CD4-positive, alpha-beta T cell treated with Interleukin-2 at 100 ng/mL for 4 hours (primary cell): Measurements from ENCODE around the gene FGFRL1.
"Not testable (repeated sequence)": the region's sequence is repeated elsewhere in the genome, so short reads cannot be mapped to it uniquely, and the experiment has no call there.

ENCODE experiments used
- DNase-seq: peaks from one replicate; pipeline ENCODE4 v3.0.0-alpha.2; 2020; ENCODE audit warnings: low spot score

FGFRL1 gene

DNA sequence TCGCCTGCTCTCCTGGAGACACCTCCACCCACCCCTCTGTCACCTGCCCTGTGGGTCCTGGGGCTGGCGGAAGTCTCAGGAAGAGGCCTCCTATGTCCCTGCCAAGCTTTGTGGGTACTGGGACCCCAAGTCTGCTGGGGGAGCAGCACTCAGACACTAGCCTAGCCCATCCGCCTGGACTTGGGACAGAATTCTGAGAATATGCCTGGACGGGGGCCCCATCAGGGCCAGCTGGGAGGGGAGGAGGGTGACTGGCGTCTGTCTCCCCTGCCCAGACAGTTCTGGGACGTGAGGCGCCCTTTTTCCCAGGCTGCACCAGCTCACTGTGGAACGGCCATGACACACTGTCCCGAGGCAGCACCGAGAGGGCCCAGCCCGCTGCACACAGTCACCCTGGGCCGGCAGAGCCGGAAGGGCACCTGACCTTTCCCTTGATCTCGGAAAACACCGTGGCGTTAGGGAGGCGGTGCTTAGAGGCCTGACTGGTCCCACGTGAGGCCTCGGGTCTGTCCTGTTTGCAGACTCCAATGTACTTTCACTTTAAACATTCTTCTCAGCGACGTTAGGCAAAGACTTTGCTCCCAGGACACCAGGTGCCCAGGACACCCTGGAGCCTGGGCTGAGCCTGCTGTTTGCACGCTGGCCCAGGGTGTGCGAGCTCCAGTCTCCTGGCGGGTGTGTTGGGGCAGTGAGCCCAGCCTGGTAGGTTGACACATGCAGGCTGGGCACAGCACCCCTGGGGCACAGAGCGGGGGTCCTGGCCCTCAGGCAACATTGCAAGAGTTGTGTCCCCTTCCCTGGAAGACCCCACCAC lies 18.9 kb upstream of the FGFRL1 start:
- DNase-seq = no peak

DNA sequence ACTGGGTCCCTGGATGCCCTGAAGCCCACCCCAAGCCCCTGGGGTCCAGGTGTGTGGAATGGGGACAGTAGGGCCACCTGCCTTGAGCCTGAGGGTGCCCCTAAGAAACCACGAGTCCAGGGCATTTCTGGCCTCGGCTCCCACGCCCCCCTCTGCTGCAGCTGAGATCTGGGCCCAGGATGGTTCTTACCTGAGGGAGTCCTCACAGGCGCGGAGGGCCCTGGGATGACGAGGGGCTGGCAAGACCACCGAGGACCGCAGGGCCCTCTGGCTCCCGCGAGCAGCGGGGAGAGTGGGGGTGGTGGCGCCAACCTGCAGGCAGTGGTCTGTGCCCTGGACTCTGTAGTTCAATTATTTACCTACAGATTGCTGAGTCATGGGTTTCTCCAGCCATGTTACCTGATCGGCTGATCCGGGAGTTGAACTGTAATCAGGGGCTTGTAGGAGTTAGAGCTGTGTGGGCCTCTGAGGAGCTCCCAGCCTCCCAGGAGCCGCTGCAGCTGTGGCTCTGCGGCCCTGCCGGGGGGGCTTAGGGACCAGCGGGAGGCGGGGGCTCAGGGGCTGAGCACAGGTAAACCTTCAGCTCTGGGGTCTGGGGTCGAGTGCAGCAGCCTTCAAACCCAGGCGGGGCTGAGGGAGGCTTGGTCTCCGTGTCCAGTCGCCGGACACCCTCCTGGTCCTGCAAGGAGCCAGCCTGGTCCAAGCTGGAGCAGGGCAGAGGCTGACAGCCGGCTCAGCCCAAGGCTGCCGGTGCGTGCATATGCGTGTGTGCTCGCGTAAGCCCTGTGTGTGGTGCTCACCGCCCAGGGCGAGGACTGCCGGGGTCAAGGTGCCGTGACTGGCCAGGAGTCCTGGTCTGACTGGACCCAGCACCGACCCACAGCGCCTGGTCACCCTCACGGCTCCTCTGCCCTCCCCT lies 18.1 kb upstream of the FGFRL1 start, which contains the start of gene SLC26A1:
Gene SLC26A1 (minus strand): TSS at position 294 of the 919 bp plus-strand sequence. CDS start 1,701 bp downstream, outside the sequence.
- no peak for DNase-seq

DNA sequence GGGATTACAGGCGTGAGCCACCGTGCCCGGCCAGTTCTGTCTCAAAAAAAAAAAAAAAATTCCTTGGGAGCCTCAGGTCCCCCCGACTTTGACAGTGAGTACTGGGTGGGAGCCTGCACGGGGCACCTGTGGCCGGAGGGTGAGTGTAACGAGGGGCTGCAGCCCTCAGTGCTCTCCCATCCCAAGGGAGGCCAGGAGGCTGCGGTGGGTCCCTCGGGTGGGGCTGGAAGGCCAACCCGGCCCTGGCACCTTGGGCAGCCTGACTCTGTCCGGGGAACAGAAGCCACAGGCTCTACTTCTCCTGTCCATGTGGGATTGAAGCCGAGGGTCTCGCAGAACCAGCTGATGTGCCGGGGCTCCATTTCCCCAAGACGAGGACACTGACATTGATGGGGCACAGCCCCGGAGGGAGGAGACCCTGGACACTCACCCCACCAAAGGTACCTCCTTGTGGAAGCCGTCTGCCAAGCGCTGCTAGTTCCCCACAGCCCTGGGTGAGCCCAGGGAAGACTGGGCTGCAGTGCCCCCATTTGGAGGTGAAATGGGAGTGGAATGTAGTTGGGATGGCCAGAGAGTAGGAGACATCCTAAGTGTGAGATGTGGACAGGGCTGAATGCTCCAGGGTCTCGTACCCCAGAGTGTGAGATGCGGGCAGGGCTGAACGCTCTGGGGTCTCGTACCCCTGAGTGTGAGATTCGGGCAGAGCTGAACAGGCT lies 16.0 kb upstream of the FGFRL1 start:
- DNase-seq = no peak

DNA sequence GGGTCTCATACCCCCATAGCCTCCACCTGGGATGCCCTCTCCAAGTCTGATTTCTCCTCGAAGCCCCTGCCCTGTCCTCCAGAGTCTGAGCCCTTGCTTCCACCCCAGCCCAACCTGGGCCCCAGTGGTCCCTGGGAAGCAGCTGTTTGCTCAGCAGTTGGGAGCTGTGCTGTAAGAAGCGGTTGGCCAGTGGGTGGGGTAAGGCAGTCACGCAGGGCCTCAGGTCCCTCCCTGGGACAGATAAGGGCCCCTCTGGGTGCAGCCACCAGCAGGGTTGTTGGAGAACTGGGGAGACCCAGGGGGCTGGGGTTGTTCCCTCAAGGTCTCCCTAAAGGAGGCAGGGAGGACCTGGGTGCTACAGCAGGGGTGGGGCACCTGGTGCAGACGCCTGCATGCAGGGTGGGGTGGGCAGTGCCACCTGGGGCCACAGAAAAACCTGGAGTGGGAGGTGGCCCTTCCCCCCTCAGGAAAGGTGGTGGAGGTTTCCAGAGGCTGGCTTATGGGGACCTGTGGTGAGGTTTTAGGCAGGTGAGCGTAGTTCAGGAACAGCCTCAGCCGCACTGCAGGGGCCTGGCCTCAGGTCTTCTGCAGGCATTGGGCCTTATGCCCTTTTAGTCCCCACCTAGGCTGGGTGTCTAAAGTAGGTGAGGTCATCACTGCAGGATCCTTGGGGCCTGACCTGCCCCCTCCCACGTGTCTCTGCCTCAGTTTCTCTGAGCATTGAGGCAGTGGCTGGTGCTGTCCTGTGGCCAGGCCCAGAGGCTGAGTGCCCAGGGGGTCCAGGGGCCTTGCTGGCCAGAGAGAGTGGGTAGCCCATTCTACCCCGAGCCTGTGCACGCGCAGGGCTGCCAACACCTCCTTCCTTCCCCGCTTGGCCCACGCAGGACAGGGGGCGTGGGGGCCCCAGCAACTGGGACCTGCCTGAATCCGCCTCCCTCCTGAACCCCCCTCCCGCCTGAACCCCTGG lies 15.1 kb upstream of the FGFRL1 start:
- DNase-seq = no peak

DNA sequence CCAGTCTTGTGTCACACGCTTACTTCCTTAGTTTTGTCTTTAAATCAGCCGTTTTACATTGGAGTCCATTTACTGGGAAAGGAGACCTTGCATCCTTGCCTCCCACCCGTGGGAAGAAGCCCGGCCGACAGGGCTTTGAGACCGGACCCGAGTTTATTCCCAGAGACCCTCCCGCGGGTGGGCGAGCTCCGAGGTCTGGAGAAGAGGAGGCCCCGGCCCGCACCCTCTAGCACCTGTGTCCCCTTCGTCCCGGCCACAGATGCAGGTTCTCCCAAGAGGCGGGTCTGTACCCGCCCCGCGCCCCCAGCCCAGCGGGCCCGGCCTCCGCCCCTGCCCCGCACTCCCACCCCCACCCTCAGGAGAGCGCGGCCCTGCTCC lies 14.4 kb upstream of the FGFRL1 start:
- no peak for DNase-seq

DNA sequence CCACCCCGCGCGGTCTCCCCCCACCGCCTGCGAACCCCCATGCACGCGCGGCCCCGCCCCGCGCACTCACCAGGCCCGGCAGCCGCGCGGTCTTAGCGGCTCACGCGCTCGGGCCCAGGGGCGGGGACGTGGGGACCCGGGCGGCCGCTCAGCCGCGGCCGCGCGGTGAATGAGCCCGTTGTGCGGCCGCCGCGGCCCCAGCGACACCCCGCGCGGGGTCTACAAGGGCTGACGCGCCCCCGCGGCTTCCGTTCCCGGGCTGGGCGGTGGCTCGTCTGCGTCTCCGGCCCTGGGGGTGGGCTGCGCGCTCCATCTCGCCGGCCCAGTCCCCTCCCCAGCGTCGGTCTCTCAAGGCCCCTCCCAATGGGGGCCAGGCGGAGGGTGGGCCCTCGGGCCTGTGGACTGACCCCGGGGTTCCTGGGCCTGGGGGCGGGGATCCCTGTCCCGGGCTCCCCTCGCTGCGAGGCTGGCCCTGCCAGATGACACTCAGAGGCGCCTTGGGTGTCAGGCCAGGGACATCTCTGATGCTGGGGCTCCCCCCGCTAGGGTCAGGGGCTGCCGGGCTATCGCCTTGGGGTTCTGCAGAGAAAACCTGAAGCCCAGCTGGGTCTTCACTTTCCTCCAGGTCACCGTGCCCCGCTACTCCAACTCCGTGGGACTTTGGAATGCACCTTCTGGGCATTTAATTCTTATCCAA lies 13.9 kb upstream of the FGFRL1 start:
- no peak for DNase-seq

DNA sequence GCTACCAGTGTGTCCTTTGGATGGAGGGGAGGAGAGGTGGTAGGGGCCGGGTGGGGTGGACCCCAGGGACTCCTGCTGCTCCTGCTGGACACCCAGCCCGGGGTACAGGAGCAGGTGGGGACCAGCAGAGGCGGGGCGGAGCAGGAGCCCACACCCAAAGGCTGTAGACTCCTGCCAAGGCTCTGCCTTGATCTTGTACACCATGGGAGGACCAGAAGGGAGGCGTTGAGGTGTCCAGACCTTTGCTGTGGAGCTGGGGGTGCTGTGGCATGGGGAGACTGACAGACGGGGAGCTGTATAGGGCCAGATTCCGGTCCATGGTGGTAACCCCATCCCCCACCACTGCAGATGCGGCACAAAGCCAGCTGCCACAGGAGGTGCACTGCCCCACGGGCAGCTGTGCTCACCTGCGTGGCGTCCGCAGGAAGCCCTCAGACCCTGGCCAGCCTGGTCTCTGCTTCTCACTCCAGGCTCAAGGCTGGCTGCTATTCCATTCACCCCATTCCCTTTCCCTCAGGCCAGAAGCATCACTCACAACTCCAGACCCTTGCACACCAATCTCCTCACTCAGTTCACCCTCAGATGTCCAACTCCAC lies 13.2 kb upstream of the FGFRL1 start:
- DNase-seq = no peak

DNA sequence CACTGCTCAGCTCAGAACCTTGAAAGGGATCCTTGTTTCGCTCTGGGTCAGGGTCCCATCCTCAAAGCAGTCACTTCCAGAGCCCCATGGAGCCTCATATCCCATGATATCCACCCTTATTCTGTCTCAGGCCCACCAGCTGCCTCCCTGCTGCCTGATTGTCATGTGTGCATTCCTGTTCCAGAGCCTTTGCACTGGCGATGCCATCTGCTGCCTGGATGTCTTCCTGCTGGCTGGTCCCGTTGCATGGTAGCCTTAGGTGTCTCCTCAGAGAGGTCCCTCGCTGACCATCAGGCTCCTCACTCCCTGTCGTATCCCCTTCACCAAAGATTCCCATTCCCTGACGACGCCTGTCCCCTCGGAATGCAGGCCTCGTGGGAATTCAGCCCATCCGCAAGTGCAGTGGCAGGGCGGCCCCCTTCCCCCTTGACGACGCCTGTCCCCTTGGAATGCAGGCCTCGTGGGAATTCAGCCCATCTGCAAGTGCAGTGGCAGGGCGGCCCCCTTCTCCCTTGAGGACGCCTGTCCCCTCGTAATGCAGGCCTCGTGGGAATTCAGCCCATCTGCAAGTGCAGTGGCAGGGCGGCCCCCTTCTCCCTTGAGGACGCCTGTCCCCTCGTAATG lies 12.1 kb upstream of the FGFRL1 start:
- DNase-seq = not testable (repeated sequence)

DNA sequence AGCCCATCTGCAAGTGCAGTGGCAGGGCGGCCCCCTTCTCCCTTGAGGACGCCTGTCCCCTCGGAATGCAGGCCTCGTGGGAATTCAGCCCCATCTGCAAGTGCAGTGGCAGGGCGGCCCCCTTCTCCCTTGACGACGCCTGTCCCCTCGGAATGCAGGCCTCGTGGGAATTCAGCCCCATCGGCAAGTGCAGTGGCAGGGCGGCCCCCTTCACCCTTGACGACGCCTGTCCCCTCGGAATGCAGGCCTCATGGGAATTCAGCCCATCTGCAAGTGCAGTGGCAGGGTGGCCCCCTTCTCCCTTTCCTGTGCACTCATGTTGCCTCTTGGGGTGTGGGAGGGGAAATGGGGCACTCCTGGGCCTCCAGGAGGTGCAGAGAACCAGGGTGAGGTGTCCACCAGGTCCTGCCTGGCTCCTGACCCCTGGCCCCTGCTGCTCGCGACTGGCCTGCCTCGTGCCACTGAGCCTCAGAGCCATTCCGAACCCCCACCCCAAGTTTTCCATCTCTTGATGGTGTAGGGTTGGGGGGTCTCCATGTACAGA lies 11.5 kb upstream of the FGFRL1 start:
- DNase-seq = no peak

DNA sequence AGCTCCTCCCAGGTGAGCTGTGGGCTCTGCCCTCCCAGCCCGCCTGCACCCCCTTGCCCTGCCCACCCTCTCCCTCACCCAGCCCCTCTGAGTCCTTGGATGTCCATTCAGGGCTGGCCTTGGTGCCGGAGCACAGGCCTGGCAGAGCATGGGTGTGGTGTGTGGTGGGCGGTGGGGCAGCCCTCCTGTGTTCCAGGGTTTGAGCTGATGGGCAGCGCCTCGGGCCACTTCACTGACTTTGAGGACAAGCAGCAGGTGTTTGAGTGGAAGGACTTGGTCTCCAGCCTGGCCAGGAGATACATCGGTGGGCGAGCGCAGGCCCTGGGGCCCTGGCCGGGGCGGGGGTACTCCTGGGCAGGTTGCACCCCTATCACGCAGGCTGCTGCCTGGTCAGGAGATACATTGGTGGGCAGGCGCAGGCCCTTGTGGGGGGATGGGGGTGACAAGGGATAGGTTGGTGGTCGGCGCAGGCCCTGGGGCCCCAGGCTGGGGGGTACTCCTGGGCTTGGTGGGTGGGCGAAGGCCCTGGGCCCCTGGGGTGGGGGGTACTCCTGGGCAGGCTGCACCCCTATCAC lies 10.7 kb upstream of the FGFRL1 start:
- DNase-seq = no peak

DNA sequence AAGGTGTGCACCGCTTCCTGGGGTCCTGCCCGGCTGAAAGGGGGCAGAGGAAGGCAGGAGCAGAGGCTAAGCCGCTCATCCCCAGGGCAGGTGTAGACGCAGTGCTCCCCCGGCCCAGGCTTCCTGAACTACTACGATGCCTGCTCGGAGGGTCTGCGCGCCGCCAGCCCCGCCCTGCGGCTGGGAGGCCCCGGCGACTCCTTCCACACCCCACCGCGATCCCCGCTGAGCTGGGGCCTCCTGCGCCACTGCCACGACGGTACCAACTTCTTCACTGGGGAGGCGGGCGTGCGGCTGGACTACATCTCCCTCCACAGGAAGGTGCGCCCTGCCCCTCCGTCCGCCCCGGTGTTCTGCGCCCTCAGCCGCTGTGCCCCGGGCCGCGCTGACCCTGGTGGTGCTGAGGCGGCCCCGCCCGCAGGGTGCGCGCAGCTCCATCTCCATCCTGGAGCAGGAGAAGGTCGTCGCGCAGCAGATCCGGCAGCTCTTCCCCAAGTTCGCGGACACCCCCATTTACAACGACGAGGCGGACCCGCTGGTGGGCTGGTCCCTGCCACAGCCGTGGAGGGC lies 9.8 kb upstream of the FGFRL1 start:
- DNase-seq = no peak

DNA sequence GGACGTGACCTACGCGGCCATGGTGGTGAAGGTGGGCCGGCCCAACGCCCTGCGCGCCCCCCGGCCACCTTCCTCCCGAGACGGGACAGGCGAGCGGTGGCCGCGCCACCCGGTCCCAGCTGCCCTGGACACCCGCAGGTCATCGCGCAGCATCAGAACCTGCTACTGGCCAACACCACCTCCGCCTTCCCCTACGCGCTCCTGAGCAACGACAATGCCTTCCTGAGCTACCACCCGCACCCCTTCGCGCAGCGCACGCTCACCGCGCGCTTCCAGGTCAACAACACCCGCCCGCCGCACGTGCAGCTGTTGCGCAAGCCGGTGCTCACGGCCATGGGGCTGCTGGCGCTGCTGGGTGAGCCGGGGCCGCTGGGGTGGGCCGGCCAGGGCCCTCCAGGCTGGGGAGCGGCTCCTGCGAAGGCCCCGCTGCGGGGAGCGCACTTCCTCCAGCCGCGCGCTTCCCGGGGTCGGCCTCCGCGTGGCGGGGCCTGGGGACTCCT lies 9.2 kb upstream of the FGFRL1 start:
- DNase-seq = no peak

DNA sequence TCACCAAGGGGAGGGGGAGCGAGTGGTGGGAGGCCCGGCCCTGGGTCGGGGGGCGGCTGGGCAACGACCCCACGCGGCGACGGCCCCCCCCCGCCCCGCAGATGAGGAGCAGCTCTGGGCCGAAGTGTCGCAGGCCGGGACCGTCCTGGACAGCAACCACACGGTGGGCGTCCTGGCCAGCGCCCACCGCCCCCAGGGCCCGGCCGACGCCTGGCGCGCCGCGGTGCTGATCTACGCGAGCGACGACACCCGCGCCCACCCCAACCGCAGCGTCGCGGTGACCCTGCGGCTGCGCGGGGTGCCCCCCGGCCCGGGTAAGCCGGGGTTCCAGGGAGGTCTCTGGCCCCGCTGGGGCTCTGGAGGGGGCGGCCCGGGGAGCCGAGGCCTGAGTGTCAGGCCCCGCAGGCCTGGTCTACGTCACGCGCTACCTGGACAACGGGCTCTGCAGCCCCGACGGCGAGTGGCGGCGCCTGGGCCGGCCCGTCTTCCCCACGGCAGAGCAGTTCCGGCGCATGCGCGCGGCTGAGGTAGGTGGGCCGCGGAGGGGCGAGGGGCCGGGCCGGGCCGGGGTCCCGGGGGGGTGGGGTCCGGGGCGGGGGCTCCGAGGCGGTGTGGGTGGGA lies 8.7 kb upstream of the FGFRL1 start:
- no peak for DNase-seq

DNA sequence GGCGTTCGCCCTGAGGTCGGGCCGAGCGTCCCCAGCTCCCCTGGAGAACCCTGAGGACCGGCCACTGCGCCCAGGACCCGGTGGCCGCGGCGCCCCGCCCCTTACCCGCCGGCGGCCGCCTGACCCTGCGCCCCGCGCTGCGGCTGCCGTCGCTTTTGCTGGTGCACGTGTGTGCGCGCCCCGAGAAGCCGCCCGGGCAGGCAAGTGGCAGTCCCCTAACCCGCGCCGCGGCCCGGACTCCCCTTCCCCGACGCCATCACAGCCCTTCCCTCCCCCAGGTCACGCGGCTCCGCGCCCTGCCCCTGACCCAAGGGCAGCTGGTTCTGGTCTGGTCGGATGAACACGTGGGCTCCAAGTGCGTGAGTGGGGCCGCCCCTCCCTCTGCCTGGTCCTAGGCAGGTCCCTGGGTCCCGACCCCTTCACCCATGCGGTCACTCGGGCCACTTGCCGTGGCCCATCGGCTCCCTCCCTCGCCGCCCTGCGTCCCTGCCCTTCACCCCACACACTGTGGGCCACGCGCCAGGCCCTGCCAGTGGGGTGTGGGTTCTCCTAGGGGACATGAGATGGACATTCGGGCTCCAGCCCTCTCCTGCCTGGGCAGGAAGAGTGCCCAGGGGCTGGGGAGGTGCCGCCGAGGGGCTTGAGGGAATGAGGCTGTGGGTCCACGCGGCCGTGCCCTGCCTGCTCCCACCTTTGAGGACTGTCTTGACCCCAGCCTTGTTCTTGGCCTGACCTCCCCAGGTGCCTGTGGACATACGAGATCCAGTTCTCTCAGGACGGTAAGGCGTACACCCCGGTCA lies 8.0 kb upstream of the FGFRL1 start:
- DNase-seq = no peak

DNA sequence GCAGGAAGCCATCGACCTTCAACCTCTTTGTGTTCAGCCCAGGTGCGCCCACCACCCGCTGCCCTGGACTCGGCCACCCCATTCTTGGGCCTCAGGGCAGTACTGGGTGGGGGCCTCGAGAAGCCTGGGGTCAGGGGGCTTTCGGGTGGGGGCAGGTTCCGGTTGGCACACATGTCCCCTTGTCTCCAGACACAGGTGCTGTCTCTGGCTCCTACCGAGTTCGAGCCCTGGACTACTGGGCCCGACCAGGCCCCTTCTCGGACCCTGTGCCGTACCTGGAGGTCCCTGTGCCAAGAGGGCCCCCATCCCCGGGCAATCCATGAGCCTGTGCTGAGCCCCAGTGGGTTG lies 7.4 kb upstream of the FGFRL1 start:
- no peak for DNase-seq

DNA sequence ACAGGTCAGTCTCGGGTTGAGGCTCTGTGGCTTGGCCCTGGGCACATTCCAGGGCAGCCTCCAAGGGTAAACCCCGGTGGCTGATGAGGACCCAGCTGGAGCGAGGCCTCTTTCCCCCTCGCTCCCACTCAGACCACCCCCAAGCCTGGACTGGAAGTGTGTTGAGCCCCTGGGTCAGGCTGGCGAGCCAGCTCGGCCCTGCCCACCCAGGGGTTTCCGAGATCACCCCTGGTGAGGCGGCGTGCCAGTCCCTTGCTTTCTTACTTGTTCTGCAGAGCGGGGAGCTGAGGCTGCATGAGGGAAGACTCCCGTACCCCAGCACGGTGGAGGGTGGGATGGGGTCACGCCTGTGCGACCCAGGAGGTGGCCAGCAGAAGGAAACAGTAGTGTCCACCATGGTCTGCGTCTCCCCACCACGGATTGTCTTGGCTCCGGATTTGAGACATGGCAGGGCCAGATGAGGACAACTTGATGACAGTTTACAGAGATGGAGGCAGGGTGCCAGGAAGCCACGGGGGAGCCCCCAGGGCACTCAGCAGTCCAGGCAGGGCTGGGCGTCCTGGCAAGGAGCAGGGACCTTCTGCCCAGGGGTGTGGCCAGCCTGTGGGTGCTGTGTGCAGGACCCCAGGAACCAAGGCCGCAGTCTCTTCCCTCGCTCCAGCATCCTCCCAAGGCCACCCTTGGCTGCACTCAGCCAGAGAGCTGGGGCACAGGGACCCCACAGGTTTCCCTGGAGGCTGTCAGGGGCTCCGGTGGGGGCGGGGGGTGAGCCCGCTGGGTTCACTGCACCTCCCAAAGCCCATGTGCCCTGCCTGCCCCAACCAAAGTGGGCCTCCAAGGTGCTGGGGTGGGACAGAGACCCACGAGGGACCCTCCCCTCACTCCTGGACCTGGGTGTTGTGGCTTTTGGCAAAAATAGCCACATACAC lies 6.6 kb upstream of the FGFRL1 start:
- DNase-seq = no peak
